GM19468 (cell line): ENCODE data around the gene CD24.
"Not testable (repeated sequence)": the region's sequence is repeated elsewhere in the genome, so short reads cannot be mapped to it uniquely, and the experiment has no call there.

Experiments used
- ATAC-seq: cut with Tn5 transposase; IDR thresholded peaks from one replicate; pipeline ENCODE4 v1.9.1; 2021; ENCODE audit warnings: mild to moderate bottlenecking, moderate library complexity, moderate number of reproducible peaks; ENCODE audit not compliant: unreplicated experiment; ENCODE audit errors: extremely low read depth

The CD24 gene

DNA sequence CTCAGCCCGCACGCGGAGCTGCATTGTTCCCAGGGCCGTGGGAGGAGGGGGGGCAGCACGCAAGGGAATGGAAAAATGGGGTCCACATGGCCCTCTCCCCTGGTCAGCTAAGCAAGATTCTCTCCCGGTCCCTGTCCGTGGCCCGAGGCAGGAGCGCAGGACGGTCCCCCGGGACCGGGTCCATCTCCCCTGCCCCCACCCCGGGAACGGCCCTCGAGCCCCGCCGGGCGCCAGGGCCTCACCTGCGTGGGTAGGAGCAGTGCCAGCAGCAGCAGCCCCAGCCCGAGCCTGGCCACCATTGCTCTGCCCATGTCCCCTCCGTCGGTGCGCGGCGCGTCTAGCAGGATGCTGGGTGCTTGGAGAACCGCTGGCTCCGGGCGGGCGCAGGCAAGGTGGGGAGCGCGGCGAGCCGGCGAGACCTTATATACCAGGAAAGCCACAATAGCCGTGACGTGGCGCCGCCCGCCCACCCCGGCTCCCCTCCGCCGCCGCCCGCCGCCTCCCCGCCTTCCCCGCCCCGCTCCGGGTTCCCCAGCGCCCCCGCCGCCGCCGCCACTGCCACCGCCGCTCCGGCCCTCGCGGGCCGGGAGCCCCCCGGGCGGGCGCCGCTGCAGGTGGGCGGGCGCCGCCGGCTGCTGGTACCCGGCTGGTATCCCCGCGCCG, at the start of gene CD24:
Gene CD24 (minus strand): TSS at position 394 of the 663 bp plus-strand sequence. CDS start 83 bp downstream, at position 311.
- no peak for ATAC-seq

DNA sequence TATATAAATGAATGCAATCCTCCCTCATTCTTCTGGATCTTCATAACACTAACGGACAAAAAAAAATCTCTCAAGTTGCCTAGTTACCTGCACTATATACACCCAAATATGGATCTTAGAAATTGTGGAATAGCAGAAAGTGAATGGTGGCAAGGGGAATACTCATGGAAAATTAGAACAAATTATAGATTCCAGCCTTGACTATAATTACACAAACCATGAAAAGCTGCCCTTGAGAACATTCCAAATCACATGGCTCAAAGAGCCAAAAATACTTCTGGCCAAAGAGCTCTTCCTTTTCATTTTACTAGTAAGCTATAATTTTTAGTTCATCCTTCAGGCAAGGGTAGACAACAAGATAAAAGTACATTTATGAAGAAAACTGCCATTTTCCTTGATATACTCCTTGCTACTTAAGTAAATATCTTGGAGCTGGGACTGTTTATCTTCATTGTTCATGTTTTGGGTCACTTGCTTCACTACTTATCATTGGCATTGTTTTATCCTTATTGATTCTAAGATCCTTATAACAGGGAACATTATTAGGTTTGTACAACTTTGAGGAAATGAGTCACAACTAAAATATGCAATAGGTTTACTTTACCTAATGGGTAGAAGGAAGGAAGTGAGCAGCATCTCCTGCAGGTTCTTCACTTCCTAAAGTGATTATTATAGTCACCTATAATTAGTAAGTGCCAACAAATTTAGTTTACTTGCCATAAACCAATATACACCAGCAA, 47.1 kb upstream of the CD24 start:
- ATAC-seq: no peak

- ATAC-seq: no peak
Observed at GRCh38 chr6:107020239-107020638, 45.7 kb upstream of the CD24 start.

DNA sequence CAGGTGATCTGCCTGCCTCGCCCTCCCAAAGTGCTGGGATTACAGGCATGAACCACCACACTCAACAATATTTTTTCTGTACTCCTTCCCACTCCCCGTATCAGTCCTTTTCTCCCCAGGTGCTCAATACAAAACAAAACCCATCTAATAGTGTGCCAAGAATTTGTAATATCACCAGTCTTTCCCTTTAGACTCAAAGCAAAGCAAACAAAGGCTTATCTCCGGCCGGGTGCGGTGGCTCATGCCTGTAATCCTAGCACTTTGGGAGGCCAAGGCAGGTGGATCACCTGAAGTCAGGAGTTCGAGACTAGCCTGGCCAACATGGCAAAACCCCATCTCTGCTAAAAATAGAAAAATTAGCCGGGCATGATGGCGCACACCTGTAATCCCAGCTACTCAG, 45.1 kb upstream of the CD24 start:
- ATAC-seq: not testable (repeated sequence)

DNA sequence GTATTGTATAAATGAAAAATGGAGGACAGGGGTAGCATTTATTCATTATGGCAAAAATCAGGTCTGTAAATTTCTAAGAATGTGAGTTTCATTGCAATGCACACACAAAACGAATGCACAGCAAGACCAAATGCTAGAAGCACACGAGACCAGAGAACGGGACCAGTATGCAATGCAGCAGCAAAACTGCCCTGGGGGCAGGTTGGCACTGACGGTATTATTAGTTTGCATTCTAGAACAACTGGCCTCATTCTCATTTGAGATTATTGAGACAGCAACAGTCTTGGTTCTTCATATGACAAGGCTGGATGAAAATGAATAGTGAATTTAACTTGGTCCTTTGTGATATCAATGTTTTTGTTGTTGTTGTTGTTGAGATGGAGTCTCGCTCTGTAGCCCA, 44.5 kb upstream of the CD24 start:
- no peak for ATAC-seq

GRCh38 chr6:107009499-107009898, 35.0 kb upstream of the CD24 start:
- no peak for ATAC-seq

- no peak for ATAC-seq
Observed at GRCh38 chr6:106997392-106998158, 23.0 kb upstream of the CD24 start.

DNA sequence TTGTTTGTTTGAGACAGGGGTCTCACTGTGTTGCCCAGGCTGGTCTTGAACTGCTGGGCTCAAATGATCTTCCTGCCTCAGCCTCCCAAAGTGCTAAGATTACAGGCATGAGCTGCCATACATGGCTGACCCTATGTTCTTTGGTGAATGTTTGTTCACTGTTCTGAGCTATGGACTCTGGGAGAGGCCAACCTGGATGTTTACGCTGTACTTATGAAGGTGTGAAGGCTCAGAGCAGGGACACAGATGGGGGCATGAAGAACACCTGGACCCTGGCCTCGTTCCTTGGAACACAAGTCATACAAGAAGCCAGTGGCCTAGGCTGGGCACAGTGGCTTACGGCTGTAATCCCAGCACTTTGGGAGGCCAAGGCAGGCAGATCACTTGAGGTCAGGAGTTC, 21.1 kb upstream of the CD24 start:
- ATAC-seq: no peak

GRCh38 chr6:106989737-106990136, 15.2 kb upstream of the CD24 start:
- ATAC-seq: not testable (repeated sequence)

GRCh38 chr6:106988664-106989063, 14.1 kb upstream of the CD24 start:
- ATAC-seq: no peak

DNA sequence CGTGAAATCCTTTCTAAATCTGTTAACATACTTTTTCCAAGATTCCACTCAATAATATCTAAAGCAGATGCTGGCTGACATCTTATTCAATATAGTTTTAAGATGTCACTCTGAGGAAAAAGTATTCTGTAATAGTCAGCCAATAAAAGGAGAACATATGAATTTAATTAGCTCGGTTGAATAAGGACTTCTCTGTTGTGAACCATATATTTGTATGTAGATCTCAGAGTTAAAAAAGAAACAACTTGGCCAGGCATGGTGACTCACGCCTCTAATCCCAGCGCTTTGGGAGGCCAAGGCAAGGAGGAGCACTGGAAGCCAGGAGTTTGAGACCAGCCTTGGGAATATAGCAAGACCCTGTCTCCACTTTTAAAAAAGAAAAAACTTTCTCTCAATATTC, 7.4 kb upstream of the CD24 start:
- no peak for ATAC-seq

DNA sequence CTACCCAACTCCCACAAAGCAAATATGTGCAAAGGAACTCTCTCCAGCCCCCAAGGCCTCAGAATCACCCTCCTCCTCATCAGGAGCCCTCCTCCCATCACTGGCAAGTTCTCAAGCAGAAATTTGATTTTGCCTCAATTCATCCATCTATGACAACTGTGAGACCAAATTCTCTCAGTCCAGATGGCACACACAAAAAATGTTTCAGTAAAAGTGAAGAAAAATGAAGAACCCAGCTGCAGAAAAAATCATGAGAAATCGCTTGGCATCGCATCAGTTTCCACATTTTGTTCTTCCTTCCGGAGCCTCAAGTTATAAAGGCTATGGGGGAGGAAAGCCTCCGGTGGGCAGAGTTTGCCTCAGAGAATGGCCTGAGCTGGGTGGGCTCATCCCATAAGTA, 6.4 kb upstream of the CD24 start:
- ATAC-seq: no peak

DNA sequence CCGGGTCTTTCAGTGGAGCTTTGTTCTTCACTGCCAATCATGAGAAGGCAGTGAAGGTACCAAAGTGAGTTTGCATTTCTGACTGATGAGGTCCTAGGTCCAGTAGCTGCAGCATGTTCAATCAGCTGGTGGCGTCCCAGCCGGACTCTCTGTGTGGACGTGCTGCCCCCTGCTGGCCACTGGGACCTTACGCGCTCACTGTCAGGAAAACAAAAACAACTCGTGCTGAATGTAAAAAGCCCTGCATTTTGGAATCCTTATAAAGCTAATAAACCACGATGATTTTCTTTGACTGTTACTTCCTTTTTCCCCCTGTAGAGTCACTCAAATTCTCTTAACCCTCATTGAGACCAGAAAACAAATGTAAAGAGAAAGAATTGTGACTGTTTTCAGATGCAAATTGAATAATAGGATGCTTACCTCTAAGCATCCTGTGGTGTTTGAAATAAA, 4.9 kb upstream of the CD24 start:
- ATAC-seq: no peak

GRCh38 chr6:106977246-106977645, 2.7 kb upstream of the CD24 start:
- ATAC-seq: no peak

DNA sequence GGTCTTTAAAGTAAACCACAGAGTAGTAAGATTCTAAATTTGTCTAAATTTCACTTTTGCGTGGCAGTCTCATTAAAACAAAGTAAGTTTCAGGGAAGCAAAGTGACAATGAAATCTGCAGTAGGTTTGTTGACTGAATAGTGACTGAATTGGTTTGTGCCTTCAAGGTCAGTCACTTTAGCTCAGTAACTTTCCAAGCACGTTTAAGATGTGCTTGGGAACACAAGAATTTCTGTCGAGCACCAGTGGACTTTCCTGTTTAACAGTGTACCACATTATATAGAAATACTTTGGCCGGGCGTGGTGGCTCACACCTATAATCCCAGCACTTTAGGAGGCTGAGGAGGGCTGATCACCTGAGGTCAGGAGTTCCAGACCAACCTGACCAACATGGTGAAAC, 1.7 kb upstream of the CD24 start:
- no peak for ATAC-seq

DNA sequence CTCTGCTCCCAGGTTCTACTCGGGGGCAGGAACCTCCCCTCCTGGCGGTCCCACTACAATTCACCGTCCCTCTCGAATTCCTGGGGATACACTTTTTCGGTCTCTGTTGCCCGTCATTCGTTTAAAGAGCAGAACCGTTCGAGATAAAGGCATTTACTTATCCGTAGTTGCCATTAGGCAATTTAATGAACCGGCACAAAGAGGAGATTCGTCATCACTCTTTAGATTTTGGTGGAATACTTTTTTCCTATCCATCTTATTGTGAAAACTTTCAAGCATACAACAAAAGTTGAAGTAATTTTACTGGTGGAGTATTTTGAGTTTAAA, 1.2 kb upstream of the CD24 start:
- no peak for ATAC-seq

- no peak for ATAC-seq
Observed at GRCh38 chr6:106974999-106975737, 639 bp upstream of the CD24 start.

GRCh38 chr6:106973836-106974335, 643 bp downstream of the CD24 start:
- ATAC-seq: no peak

GRCh38 chr6:106973018-106973835, 1.3 kb downstream of the CD24 start:
- no peak for ATAC-seq

DNA sequence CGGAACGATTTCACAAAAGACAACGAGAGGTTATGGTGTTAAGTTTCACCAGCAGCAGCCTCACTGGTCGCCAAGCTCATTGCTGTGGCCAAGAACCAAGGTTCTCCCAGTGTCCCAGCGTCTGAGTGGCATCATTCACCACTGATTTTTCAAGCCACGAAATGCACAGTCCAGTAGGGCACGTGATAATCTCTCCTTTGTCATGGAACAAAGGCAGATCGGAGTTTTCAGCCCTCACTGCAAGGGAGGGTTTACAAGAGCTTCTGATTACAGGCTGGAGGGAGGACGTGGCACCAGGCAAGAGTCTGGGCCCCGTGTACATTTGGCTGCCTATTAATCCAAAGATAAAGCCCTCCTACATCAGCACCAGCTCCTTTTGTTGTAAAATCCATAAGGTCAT, 2.0 kb downstream of the CD24 start:
- ATAC-seq: no peak
